Measurements from ENCODE around the gene ICA1. TPM values are rescaled to one million over a fixed set of nuclear protein-coding genes. Genes with fewer than 3 reads are reported as not detected.

The ICA1 gene
- total RNA-seq, 2 donors from 2014 or later: 71.2 to 115 TPM

GRCh38 chr7:8128449-8129317 is 133.3 kb downstream of the ICA1 start:
- ATAC-seq (no peak), DNase-seq (no peak)
- no peak for TF ChIP-seq POLR2A (IDR thresholded peaks at IDR 0.05)
- TF ChIP-seq CTCF (IDR thresholded peaks at IDR 0.05): no peak
- 79 to 81% methylated on average over 12 of the region's 12 CpGs for WGBS, 2 donors
- peaks cover 0 to 11% of the 10 kb centered on the region in 2 donors for H3K36me3 ChIP-seq (replicated peaks in 1 of 2; ENCODE audit: insufficient read depth in 1 of 2, low read depth in 2 of 2)
- intact Hi-C loops (cut with DNase I): no loop called here
- H3K27ac ChIP-seq: no peak overlapping the region
- no peaks in the 10 kb centered on the region for H3K4me1 ChIP-seq
- no peaks in the 10 kb centered on the region for H3K9me3 ChIP-seq
- no peaks in the 10 kb centered on the region for H3K27me3 ChIP-seq
- H3K4me3 ChIP-seq: no peak overlapping the region

GRCh38 chr7:8126601-8127167 is 135.3 kb downstream of the ICA1 start:
- no peak overlapping the region for H3K27ac ChIP-seq
- no peak for TF ChIP-seq POLR2A (IDR thresholded peaks at IDR 0.05)

GRCh38 chr7:8125680-8126444 is 136.1 kb downstream of the ICA1 start:
- peak in 1 of 4 donors; percentile 39 for DNase-seq
- no peaks in the 10 kb centered on the region for H3K27me3 ChIP-seq
- no peaks in the 10 kb centered on the region for H3K4me1 ChIP-seq
- ATAC-seq: no peak
- no peak overlapping the region for H3K27ac ChIP-seq
- intact Hi-C loops (cut with DNase I): no loop called here
- no peaks in the 10 kb centered on the region for H3K9me3 ChIP-seq
- H3K4me3 ChIP-seq: no peak overlapping the region
- no peak for TF ChIP-seq POLR2A (IDR thresholded peaks at IDR 0.05)
- TF ChIP-seq CTCF (IDR thresholded peaks at IDR 0.05): no peak
- H3K36me3 ChIP-seq (replicated peaks in 1 of 2; ENCODE audit: insufficient read depth in 1 of 2, low read depth in 2 of 2): peaks cover 0 to 11% of the 10 kb centered on the region in 2 donors
- 80 to 86% methylated on average over 8 of the region's 8 CpGs for WGBS, 2 donors

More at GRCh38 chr7:8126601-8127167, 135.3 kb downstream of the ICA1 start:
- 72 to 82% methylated on average over 2 of the region's 2 CpGs for WGBS, 2 donors
- H3K27me3 ChIP-seq: no peaks in the 10 kb centered on the region
- H3K4me1 ChIP-seq: no peaks in the 10 kb centered on the region
- no peak for ATAC-seq
- H3K9me3 ChIP-seq: no peaks in the 10 kb centered on the region
- peaks cover 0 to 11% of the 10 kb centered on the region in 2 donors for H3K36me3 ChIP-seq (replicated peaks in 1 of 2; ENCODE audit: insufficient read depth in 1 of 2, low read depth in 2 of 2)
- intact Hi-C loops (cut with DNase I): no loop called here
- DNase-seq: no peak
- H3K4me3 ChIP-seq: no peak overlapping the region

- Histone ChIP-seq H3K4me3 (no peak overlapping the region), H3K9me3 (no peaks in the 10 kb centered on the region), H3K4me1 (no peaks in the 10 kb centered on the region), H3K27ac (no peak overlapping the region), H3K36me3 (replicated peaks in 1 of 2; ENCODE audit: insufficient read depth in 1 of 2, low read depth in 2 of 2) (peaks cover 0 to 3% of the 10 kb centered on the region in 2 donors), H3K27me3 (no peaks in the 10 kb centered on the region)
- 89 to 97% methylated on average over 3 of the region's 3 CpGs for WGBS, 2 donors
- TF ChIP-seq POLR2A (IDR thresholded peaks at IDR 0.05): no peak
- TF ChIP-seq CTCF (IDR thresholded peaks at IDR 0.05): no peak
- DNase-seq (no peak), ATAC-seq (no peak)
- intact Hi-C loops (cut with DNase I): no loop called here
Measured at GRCh38 chr7:8121243-8121642, 140.7 kb downstream of the ICA1 start.

Measured in body of pancreas (tissue), 4 donors.